Right atrium auricular region (tissue), 2 donors: ENCODE results near the gene RPP14. TPM values are rescaled to one million over a fixed set of nuclear protein-coding genes. Genes with fewer than 3 reads are reported as not detected.

ENCODE experiments used
- DNase-seq: peaks from one replicate; pipeline ENCODE4 v3.0.0-alpha.2; 2019; ENCODE audit warnings: low spot score
- H3K27ac ChIP-seq, 2 donors: fragments of 200-600 bp; sonication (generic); 1 replicate in 1 of 2; 2 replicates in 1 of 2; pipeline ENCODE4 v1.5.1; 2016 to 2019
- H3K27me3 ChIP-seq, 2 donors: fragments of 200-600 bp; sonication (generic); one replicate each; pipeline versions ENCODE4 v1.5.1 to v1.6.0; 2017 to 2019
- H3K36me3 ChIP-seq: fragments of 200-600 bp; sonication (generic); one replicate; pipeline ENCODE4 v1.5.1; 2016
- H3K4me1 ChIP-seq, 2 donors: fragments of 200-600 bp; sonication (generic); one replicate each; pipeline versions ENCODE4 v1.5.1 to v1.6.0; 2017 to 2019
- H3K4me3 ChIP-seq, 2 donors: fragments of 200-600 bp; sonication (generic); 1 replicate in 1 of 2; 2 replicates in 1 of 2; pipeline ENCODE4 v1.5.1; 2017 to 2019; ENCODE audit warnings: mild to moderate bottlenecking in 1 of 2, moderate library complexity in 1 of 2
- H3K9me3 ChIP-seq, 2 donors: fragments of 200-600 bp; sonication (generic); one replicate each; pipeline ENCODE4 v1.5.1; 2019
- total RNA-seq, 2 donors: library from RNA; depleted of rRNA; stranded (reverse); fragments of >200 nt; gene quantifications; one replicate each; pipeline ENCODE4 v1.1.0, GENCODE V29; 2016
- TF ChIP-seq, protein P1 (sequence below), 2 donors: fragments of 200-600 bp; sonication (generic); IDR thresholded peaks; one replicate each; pipeline ENCODE4 v1.5.1; 2019; ENCODE audit warnings: antibody characterized with exemption in 2 of 2

The RPP14 gene
- total RNA-seq, 2 donors from 2014 or later: 10.0 to 10.9 TPM

DNA sequence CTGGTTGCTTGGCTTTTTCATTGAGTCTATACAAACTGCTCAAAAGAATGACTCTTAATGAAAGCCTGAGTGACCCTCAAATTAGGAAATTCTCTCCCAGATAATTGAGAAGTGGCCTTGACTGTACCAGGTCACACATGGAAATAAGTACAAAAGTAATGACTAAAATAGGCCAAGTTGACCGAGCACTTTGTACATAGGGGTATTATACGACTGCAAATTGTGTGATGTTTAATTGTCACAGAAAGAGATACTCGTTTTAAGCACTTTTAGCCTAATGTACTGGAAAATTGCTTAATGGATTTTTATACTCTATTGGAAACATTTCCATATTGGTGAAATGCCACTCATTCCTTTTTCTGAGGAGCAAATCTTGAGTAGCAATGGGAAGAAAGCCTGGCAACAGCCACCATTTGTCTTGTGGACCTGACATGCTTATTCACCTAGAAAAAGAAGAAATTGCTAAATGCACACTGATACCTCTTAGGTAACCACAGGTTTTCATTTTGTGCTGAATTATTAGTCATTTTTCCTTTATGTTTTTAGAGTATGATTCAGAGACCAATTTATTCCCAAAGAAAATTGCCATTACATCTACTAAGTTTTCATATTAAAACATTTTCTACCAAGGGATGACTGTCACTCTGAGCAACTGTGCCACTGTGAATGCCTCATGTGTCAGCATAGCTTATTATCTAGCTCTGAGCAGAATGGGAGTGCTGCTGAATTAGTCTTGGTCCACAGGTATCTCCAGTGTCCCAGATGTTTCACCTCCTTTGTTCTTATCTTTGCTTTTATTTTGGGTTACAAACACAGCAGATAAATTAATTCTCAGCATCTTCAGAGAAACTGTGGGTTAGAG is 17.7 kb downstream of the RPP14 start:
- DNase-seq: no peak
- H3K4me1 ChIP-seq: peaks cover 0 to 10% of the 10 kb centered on the region in 2 donors
- H3K27me3 ChIP-seq: no peaks in the 10 kb centered on the region
- TF ChIP-seq, protein P1, sequence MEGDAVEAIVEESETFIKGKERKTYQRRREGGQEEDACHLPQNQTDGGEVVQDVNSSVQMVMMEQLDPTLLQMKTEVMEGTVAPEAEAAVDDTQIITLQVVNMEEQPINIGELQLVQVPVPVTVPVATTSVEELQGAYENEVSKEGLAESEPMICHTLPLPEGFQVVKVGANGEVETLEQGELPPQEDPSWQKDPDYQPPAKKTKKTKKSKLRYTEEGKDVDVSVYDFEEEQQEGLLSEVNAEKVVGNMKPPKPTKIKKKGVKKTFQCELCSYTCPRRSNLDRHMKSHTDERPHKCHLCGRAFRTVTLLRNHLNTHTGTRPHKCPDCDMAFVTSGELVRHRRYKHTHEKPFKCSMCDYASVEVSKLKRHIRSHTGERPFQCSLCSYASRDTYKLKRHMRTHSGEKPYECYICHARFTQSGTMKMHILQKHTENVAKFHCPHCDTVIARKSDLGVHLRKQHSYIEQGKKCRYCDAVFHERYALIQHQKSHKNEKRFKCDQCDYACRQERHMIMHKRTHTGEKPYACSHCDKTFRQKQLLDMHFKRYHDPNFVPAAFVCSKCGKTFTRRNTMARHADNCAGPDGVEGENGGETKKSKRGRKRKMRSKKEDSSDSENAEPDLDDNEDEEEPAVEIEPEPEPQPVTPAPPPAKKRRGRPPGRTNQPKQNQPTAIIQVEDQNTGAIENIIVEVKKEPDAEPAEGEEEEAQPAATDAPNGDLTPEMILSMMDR (IDR thresholded peaks at IDR 0.05): no peak
- H3K27ac ChIP-seq: no peak overlapping the region
- no peak overlapping the region for H3K4me3 ChIP-seq
- H3K9me3 ChIP-seq: no peaks in the 10 kb centered on the region
- H3K36me3 ChIP-seq: peaks cover 6% of the 10 kb centered on the region

DNA sequence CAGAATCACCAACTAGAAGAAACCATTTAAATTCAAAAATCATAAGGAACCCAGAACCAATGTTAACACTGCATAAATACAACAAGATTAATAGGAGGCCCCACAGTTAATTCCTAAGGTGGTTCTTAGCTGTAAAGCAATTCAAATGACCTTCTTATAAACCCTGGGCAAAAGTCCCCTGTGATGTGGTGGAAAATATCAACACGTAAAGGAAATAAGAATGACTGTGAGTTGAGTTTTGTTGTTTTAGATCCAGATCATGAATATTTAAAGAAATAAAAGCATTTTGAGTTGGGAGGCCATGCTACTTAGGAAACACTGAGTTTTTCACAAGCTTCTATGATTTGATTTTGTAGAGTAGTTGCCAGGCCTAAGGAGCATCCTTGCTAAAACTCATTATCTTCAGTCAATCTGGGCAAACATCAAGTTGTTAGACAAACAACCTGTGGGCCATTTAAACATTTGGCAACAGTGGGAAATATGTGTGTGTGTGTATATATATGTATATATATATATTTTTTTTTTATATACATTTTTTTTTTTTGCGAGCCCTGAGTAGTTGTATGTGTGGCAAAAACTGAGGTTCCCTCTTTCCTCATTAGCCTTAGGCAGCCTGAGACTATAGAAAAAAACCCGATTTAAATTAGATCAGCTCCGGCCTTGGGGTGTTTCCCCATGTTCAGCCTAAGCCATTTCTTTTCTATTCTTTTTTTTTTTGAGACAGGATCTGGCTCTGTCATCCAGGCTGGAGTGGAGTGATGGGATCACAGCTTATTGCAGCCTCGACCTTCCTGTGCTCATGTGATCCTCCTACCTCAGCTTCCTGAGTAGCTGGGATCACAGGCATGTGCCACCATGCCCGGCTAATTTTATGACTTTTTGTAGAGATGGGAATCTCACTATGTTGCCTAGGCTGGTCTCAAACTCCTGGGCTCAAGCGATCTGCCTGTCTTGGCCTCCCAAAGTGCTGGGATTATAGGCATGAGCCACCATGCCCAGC is 18.6 kb downstream of the RPP14 start:
- H3K4me3 ChIP-seq: no peak overlapping the region
- TF ChIP-seq, protein P1 (IDR thresholded peaks at IDR 0.05): no peak
- H3K4me1 ChIP-seq: peaks cover 0 to 10% of the 10 kb centered on the region in 2 donors
- no peaks in the 10 kb centered on the region for H3K27me3 ChIP-seq
- H3K9me3 ChIP-seq: no peaks in the 10 kb centered on the region
- no peak for DNase-seq
- H3K36me3 ChIP-seq: no peaks in the 10 kb centered on the region
- H3K27ac ChIP-seq: peak overlapping the region; percentile 23 to 30

DNA sequence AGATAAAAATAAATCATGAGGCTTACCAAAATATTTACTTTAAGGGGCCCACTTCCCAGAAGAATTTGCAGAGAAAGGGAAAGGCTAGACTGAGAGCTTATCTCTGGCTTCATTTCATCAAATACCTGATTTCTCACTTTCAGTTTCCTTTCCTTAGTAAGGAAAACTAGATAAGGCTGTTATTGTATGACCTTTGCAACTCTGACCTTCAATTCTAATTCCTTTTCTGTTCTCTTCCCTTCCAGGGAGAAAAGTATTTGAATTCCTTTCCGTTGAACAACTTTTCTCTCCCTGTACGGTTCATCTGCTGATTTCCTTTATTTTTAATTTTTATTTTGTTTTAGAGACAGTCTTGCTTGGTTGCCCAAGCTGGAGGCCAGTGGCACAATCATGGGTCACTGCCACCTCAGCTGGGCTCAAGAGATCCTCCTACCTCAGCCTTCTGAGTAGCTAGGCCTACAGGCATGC is 19.5 kb downstream of the RPP14 start:
- Histone ChIP-seq H3K9me3 (no peaks in the 10 kb centered on the region), H3K36me3 (no peaks in the 10 kb centered on the region), H3K4me3 (no peak overlapping the region), H3K27me3 (no peaks in the 10 kb centered on the region), H3K4me1 (peaks cover 0 to 10% of the 10 kb centered on the region in 2 donors), H3K27ac (peak overlapping the region; percentile 23 to 30)
- TF ChIP-seq, protein P1 (IDR thresholded peaks at IDR 0.05): no peak
- no peak for DNase-seq

DNA sequence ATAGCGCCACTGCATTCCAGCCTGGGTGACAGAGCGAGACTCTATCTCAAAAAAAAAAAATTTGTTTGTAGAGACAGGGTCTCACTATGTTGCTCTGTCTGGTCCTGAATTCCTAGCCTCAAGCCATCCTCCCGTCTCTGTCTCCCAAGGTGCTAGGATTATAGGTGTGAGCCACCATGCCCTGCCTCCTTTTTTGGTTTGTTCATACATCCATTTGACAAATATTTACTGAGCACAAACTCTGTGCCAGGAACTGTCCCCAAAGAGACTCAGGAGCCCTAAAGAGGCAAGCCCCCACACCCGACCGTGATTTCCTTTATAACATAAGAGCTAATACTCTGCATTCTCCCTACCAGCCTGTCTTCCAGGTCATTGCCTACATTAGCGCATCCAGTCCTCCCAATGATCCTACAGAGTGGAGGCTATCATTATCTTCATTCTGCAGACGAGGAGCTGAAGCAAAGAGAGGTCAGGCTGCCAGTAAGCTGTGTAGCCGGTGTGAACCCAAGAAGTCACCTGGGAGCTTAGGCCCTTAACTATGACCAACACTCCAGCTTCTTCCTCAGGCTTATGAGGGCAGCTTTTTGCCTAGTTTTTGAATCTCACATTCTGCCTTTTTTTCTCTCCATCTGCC is 20.3 kb downstream of the RPP14 start:
- no peak overlapping the region for H3K4me3 ChIP-seq
- no peak overlapping the region for H3K27ac ChIP-seq
- no peaks in the 10 kb centered on the region for H3K9me3 ChIP-seq
- no peak for DNase-seq
- TF ChIP-seq, protein P1 (IDR thresholded peaks at IDR 0.05): no peak
- no peaks in the 10 kb centered on the region for H3K36me3 ChIP-seq
- peaks cover 0 to 10% of the 10 kb centered on the region in 2 donors for H3K4me1 ChIP-seq
- H3K27me3 ChIP-seq: no peaks in the 10 kb centered on the region

DNA sequence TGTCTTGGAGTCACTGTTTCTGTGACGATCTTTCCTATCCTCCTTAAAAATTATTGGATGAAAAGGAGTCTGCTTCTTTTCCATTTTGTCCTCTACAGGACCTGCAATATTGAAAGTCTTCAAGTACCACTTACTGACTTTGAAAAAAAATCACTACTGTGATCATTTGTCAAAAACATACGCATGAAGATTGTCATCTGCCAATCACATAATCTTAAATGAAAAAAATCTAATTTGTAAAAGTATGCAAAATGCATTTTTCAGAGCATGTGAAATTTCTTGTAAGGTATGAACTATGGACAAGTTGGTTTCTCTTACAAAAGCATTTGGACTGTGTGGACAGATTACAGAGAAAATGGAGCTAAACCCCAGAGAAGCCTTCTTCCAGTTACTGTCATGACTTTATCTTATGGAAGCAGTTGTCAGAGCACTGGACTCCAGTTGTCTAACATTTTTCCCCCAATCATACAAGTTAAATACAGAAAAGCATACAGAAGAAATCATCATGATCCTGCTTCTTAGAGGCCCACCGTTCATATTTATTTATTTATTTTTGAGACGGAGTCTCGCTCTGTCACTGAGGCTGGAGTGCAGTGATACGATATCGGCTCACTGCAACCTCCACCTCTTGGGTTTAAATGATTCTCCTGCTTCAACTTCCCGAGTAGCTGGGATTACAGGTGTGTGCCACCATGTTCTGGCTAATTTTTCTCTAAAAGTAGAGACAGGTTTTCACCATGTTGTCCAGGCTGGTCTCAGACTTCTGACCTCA is 23.3 kb downstream of the RPP14 start:
- no peaks in the 10 kb centered on the region for H3K9me3 ChIP-seq
- TF ChIP-seq, protein P1 (IDR thresholded peaks at IDR 0.05): no peak
- no peaks in the 10 kb centered on the region for H3K27me3 ChIP-seq
- no peak overlapping the region for H3K4me3 ChIP-seq
- H3K4me1 ChIP-seq: peaks cover 0 to 27% of the 10 kb centered on the region in 2 donors
- no peak for DNase-seq
- no peak overlapping the region for H3K27ac ChIP-seq
- H3K36me3 ChIP-seq: no peaks in the 10 kb centered on the region
